GM23338 (cell line): Measurements from ENCODE around the gene TBX2. TPM values are rescaled to one million over a fixed set of nuclear protein-coding genes. Genes with fewer than 3 reads are reported as not detected.

Experiments
- ATAC-seq: fragments of 200-7000 bp; cut with Tn5 transposase; 3 replicates; pipeline ENCODE4 v1.9.1; 2020
- DNase-seq: peaks from one replicate; pipeline ENCODE4 v3.0.0-alpha.2; 2015; ENCODE audit warnings: low spot score
- H2AFZ ChIP-seq: fragments of 200-600 bp; sonication (generic); 2 replicates; pipeline ENCODE4 v1.8.0; 2016; ENCODE audit warnings: antibody characterized with exemption, mild to moderate bottlenecking, moderate library complexity
- H3F3A ChIP-seq: fragments of 200-600 bp; sonication (generic); replicated peaks from 2 replicates; pipeline ENCODE4 v1.8.0; 2017; ENCODE audit warnings: antibody characterized with exemption, mixed run types, low read depth
- H3K27ac ChIP-seq: fragments of 200-600 bp; sonication (generic); 2 replicates; pipeline ENCODE4 v1.6.1; 2016; ENCODE audit warnings: low read depth
- H3K27me3 ChIP-seq: fragments of 200-600 bp; sonication (generic); 2 replicates; pipeline ENCODE4 v1.8.0; 2016; ENCODE audit warnings: mild to moderate bottlenecking, mixed run types, moderate library complexity; ENCODE audit not compliant: insufficient read depth
- H3K36me3 ChIP-seq: fragments of 200-600 bp; sonication (generic); 2 replicates; pipeline ENCODE4 v1.8.0; 2016; ENCODE audit warnings: mild to moderate bottlenecking; ENCODE audit not compliant: insufficient read depth
- H3K4me1 ChIP-seq: fragments of 200-600 bp; sonication (generic); 2 replicates; pipeline ENCODE4 v1.8.0; 2016; ENCODE audit warnings: mild to moderate bottlenecking, moderate library complexity; ENCODE audit not compliant: insufficient read depth
- H3K4me2 ChIP-seq: fragments of 200-600 bp; sonication (generic); 2 replicates; pipeline ENCODE4 v1.7.1; 2017; ENCODE audit warnings: mixed run types
- H3K4me3 ChIP-seq: fragments of 200-600 bp; sonication (generic); 2 replicates; pipeline ENCODE4 v1.6.1; 2016; ENCODE audit warnings: mixed run types
- H3K79me2 ChIP-seq: fragments of 200-600 bp; sonication (generic); replicated peaks from 2 replicates; pipeline ENCODE4 v1.8.0; 2017; ENCODE audit warnings: mild to moderate bottlenecking; ENCODE audit not compliant: insufficient read depth
- H3K9me2 ChIP-seq: fragments of 200-600 bp; sonication (generic); 2 replicates; pipeline ENCODE4 v1.8.0; 2017; ENCODE audit not compliant: insufficient read depth
- H4K20me1 ChIP-seq: fragments of 200-600 bp; sonication (generic); replicated peaks from 2 replicates; pipeline ENCODE4 v1.8.0; 2017; ENCODE audit warnings: mild to moderate bottlenecking; ENCODE audit not compliant: insufficient read depth
- H3K27ac Mint-ChIP-seq: 2 replicates; pipeline ENCODE4 v1.8.0; 2020; ENCODE audit warnings: inconsistent platforms, mild to moderate bottlenecking, moderate library complexity, mixed read lengths
- H3K27me3 Mint-ChIP-seq: 3 replicates; pipeline ENCODE4 v1.8.0; 2022; ENCODE audit warnings: low read depth, mild to moderate bottlenecking, moderate library complexity, mixed read lengths, inconsistent platforms; ENCODE audit not compliant: insufficient read depth, poor library complexity
- H3K36me3 Mint-ChIP-seq: 3 replicates; pipeline ENCODE4 v1.8.0; 2021; ENCODE audit warnings: low read depth, mild to moderate bottlenecking, inconsistent platforms, moderate library complexity, mixed read lengths
- H3K4me1 Mint-ChIP-seq: 3 replicates; pipeline ENCODE4 v1.8.0; 2020; ENCODE audit warnings: mild to moderate bottlenecking, inconsistent platforms, mixed read lengths
- H3K4me3 Mint-ChIP-seq: 3 replicates; pipeline ENCODE4 v1.8.0; 2021; ENCODE audit warnings: moderate library complexity, mild to moderate bottlenecking, inconsistent platforms, mixed read lengths
- H3K9me3 Mint-ChIP-seq: 3 replicates; pipeline ENCODE4 v1.8.0; 2020; ENCODE audit warnings: moderate library complexity, mild to moderate bottlenecking, inconsistent platforms, mixed read lengths
- CREB1 ChIP-seq: fragments of 250-450 bp; sonication (Bioruptor Pico); IDR thresholded peaks from 2 replicates; pipeline ENCODE4 v1.5.0; 2020; ENCODE audit warnings: low read depth, mild to moderate bottlenecking, moderate library complexity
- EZH2 ChIP-seq: fragments of 200-600 bp; sonication (generic); IDR thresholded peaks from one replicate; pipeline ENCODE4 v1.8.0; 2017; ENCODE audit warnings: antibody characterized with exemption, mild to moderate bottlenecking, low read depth; ENCODE audit not compliant: unreplicated experiment
- JUNB ChIP-seq: IDR thresholded peaks from one replicate; pipeline ENCODE4 v1.6.1; 2016; ENCODE audit warnings: antibody characterized with exemption; ENCODE audit not compliant: unreplicated experiment
- NANOG ChIP-seq: IDR thresholded peaks from 2 replicates; pipeline ENCODE4 v1.6.1; 2016; ENCODE audit warnings: antibody characterized with exemption, borderline replicate concordance
- POLR2AphosphoS5 ChIP-seq: IDR thresholded peaks from 2 replicates; pipeline ENCODE4 v1.6.1; 2016; ENCODE audit warnings: antibody characterized with exemption, low read depth
- ZNF114 ChIP-seq: fragments of 250-450 bp; sonication (Bioruptor Pico); IDR thresholded peaks from 2 replicates; pipeline ENCODE4 v1.5.0; 2020; ENCODE audit warnings: mild to moderate bottlenecking, moderate library complexity
- ZNF331 ChIP-seq: fragments of 250-450 bp; sonication (Bioruptor Pico); IDR thresholded peaks from 2 replicates; pipeline ENCODE4 v1.5.0; 2020; ENCODE audit warnings: low read depth, mild to moderate bottlenecking, moderate library complexity
- long read RNA-seq: library from polyadenylated mRNA; unstranded; transcript quantifications from one replicate; pipeline ENCODE4 v2.0.0, GENCODE V29; 2020; ENCODE audit not compliant: unreplicated experiment
- polyA plus RNA-seq: library from polyadenylated mRNA; unstranded; fragments of >200 nt; fragmentation: Nextera tagmentation; extraction: Ambion mirVana; gene quantifications from 2 replicates; pipeline ENCODE4 v1.2.1, GENCODE V29; 2016
- total RNA-seq: library from RNA; depleted of rRNA; stranded (reverse); fragments of >200 nt; shearing (Covaris generic); gene quantifications from 2 replicates; pipeline ENCODE4 v1.2.3, GENCODE V29; 2014; rRNA removed
- TF ChIP-seq, protein P1 (sequence below): fragments of 250-450 bp; sonication (Bioruptor Pico); IDR thresholded peaks from 2 replicates; pipeline ENCODE4 v1.5.0; 2020; ENCODE audit warnings: mild to moderate bottlenecking, moderate library complexity
- TF ChIP-seq, protein P2 (sequence below), 2 experiments: fragments of 200-600 bp in 1 of 2; sonication (generic) in 1 of 2; conservative IDR thresholded peaks; 2 replicates each; pipeline versions ENCODE4 v1.5.1 to v1.6.1; 2016 to 2017; ENCODE audit warnings: antibody characterized with exemption in 2 of 2, low read depth in 2 of 2, mild to moderate bottlenecking in 2 of 2, moderate library complexity in 1 of 2
- TF ChIP-seq, protein P3 (sequence below): IDR thresholded peaks from one replicate; pipeline ENCODE4 v1.6.1; 2018; ENCODE audit warnings: antibody characterized with exemption; ENCODE audit not compliant: unreplicated experiment
- TF ChIP-seq, protein P4 (sequence below): IDR thresholded peaks from 2 replicates; pipeline ENCODE4 v1.6.1; 2016; ENCODE audit warnings: antibody characterized with exemption

The TBX2 gene
- not detected in 2 replicates for total RNA-seq
- polyA plus RNA-seq, result 0.10 TPM in 1 of 2 replicates, not detected in the other
- long read RNA-seq, result 0 reads

DNA sequence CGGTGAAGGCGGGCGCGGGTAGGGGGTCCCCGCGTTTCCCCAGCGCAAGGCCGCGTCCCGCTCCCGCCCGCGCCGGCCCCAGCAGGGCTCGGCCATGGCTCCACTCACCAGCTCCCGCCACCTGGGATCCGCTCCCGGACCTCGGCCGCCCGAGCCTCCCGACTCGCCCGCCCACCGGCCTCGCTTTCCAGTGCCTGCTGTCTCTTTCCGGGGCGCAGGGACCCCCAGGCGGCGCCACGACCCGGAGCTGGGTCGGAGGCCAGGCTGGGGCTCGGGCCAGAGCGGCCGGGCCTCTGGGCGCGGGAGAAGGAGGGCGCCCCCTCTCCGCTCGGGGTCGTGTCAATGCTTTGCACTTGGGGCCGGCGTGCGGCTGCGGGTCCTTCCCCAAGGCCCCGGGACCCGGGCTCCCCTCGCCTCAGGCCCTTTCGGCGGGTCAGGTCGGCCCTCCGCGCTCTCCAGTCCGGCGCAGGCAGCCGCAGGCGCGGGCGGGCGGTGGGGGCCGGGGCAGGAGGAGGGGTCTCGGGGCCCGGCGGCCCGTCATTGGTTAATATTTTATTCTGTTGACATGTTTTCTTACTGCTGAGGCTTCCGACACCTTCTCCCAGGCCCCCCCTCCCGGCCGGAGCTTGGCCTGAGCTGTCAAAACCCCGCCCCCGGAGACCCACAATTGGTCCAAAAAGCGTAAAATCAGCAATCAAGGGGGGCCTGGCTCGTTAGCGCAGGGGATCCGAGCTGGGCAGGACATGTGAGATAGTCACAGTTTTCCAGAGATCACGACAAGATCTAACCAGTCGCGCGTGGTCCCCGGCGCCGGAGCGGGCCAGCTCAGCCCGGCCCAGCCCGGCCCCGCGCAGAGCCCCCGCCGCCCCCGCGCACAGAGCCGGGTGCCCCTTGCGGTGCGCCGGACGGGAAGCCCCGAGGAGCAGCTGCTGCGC is at the start of gene TBX2:
Gene TBX2, plus strand, starts transcription at position 713 of the 935 bp plus-strand sequence. CDS start 334 bp downstream, outside the sequence.
- Mint-ChIP-seq H3K9me3 (peaks cover 11% of the 10 kb centered on the region; the same call in 2 of the 3 replicates), H3K36me3 (peaks cover 3% of the 10 kb centered on the region; the same call in 1 of the 3 replicates), H3K27me3 (peaks cover 89% of the 10 kb centered on the region), H3K27ac (no peak within 1 kb of the TSS), H3K4me1 (peaks cover 34% of the 10 kb centered on the region), H3K4me3 (peak within 1 kb of the TSS; percentile 69)
- Histone ChIP-seq H3K4me2 (peak within 1 kb of the TSS; percentile 75), H3F3A (peaks cover 10% of the 10 kb centered on the region; the same call in 1 of the 2 replicates), H3K27me3 (peaks cover 100% of the 10 kb centered on the region), H3K9me2 (no peaks in the 10 kb centered on the region), H2AFZ (peak within 1 kb of the TSS; percentile 78; the same call in 1 of the 2 replicates), H3K27ac (no peak within 1 kb of the TSS), H3K36me3 (no peaks in the 10 kb centered on the region), H3K79me2 (no peaks in the 10 kb centered on the region), H3K4me3 (peak within 1 kb of the TSS; percentile 53), H3K4me1 (peaks cover 21% of the 10 kb centered on the region; the same call in 1 of the 2 replicates), H4K20me1 (peaks cover 23% of the 10 kb centered on the region)
- ATAC-seq, result peak; percentile 9
- DNase-seq, result peak; percentile 78
- TF ChIP-seq, protein P1, sequence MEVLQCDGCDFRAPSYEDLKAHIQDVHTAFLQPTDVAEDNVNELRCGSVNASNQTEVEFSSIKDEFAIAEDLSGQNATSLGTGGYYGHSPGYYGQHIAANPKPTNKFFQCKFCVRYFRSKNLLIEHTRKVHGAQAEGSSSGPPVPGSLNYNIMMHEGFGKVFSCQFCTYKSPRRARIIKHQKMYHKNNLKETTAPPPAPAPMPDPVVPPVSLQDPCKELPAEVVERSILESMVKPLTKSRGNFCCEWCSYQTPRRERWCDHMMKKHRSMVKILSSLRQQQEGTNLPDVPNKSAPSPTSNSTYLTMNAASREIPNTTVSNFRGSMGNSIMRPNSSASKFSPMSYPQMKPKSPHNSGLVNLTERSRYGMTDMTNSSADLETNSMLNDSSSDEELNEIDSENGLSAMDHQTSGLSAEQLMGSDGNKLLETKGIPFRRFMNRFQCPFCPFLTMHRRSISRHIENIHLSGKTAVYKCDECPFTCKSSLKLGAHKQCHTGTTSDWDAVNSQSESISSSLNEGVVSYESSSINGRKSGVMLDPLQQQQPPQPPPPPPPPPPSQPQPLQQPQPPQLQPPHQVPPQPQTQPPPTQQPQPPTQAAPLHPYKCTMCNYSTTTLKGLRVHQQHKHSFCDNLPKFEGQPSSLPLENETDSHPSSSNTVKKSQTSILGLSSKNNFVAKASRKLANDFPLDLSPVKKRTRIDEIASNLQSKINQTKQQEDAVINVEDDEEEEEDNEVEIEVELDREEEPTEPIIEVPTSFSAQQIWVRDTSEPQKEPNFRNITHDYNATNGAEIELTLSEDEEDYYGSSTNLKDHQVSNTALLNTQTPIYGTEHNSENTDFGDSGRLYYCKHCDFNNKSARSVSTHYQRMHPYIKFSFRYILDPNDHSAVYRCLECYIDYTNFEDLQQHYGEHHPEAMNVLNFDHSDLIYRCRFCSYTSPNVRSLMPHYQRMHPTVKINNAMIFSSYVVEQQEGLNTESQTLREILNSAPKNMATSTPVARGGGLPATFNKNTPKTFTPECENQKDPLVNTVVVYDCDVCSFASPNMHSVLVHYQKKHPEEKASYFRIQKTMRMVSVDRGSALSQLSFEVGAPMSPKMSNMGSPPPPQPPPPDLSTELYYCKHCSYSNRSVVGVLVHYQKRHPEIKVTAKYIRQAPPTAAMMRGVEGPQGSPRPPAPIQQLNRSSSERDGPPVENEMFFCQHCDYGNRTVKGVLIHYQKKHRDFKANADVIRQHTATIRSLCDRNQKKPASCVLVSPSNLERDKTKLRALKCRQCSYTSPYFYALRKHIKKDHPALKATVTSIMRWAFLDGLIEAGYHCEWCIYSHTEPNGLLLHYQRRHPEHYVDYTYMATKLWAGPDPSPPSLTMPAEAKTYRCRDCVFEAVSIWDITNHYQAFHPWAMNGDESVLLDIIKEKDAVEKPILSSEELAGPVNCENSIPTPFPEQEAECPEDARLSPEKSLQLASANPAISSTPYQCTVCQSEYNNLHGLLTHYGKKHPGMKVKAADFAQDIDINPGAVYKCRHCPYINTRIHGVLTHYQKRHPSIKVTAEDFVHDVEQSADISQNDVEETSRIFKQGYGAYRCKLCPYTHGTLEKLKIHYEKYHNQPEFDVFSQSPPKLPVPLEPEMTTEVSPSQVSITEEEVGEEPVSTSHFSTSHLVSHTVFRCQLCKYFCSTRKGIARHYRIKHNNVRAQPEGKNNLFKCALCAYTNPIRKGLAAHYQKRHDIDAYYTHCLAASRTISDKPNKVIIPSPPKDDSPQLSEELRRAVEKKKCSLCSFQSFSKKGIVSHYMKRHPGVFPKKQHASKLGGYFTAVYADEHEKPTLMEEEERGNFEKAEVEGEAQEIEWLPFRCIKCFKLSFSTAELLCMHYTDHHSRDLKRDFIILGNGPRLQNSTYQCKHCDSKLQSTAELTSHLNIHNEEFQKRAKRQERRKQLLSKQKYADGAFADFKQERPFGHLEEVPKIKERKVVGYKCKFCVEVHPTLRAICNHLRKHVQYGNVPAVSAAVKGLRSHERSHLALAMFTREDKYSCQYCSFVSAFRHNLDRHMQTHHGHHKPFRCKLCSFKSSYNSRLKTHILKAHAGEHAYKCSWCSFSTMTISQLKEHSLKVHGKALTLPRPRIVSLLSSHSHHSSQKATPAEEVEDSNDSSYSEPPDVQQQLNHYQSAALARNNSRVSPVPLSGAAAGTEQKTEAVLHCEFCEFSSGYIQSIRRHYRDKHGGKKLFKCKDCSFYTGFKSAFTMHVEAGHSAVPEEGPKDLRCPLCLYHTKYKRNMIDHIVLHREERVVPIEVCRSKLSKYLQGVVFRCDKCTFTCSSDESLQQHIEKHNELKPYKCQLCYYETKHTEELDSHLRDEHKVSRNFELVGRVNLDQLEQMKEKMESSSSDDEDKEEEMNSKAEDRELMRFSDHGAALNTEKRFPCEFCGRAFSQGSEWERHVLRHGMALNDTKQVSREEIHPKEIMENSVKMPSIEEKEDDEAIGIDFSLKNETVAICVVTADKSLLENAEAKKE (CRISPR knock-in tag), result no peak
- TF ChIP-seq NANOG (no peak), EZH2 (peak; percentile 85), ZNF331 (CRISPR knock-in tag) (no peak), ZNF114 (CRISPR knock-in tag) (no peak), JUNB (no peak), POLR2AphosphoS5 (no peak), CREB1 (CRISPR knock-in tag) (no peak)
- TF ChIP-seq, protein P2, sequence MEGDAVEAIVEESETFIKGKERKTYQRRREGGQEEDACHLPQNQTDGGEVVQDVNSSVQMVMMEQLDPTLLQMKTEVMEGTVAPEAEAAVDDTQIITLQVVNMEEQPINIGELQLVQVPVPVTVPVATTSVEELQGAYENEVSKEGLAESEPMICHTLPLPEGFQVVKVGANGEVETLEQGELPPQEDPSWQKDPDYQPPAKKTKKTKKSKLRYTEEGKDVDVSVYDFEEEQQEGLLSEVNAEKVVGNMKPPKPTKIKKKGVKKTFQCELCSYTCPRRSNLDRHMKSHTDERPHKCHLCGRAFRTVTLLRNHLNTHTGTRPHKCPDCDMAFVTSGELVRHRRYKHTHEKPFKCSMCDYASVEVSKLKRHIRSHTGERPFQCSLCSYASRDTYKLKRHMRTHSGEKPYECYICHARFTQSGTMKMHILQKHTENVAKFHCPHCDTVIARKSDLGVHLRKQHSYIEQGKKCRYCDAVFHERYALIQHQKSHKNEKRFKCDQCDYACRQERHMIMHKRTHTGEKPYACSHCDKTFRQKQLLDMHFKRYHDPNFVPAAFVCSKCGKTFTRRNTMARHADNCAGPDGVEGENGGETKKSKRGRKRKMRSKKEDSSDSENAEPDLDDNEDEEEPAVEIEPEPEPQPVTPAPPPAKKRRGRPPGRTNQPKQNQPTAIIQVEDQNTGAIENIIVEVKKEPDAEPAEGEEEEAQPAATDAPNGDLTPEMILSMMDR (conservative IDR thresholded peaks at IDR 0.05; ENCODE audit: low read depth in 2 of 2), result peak in 1 of 2 experiments; percentile 27; a peak in 2 of 4 replicates
- TF ChIP-seq, protein P3, sequence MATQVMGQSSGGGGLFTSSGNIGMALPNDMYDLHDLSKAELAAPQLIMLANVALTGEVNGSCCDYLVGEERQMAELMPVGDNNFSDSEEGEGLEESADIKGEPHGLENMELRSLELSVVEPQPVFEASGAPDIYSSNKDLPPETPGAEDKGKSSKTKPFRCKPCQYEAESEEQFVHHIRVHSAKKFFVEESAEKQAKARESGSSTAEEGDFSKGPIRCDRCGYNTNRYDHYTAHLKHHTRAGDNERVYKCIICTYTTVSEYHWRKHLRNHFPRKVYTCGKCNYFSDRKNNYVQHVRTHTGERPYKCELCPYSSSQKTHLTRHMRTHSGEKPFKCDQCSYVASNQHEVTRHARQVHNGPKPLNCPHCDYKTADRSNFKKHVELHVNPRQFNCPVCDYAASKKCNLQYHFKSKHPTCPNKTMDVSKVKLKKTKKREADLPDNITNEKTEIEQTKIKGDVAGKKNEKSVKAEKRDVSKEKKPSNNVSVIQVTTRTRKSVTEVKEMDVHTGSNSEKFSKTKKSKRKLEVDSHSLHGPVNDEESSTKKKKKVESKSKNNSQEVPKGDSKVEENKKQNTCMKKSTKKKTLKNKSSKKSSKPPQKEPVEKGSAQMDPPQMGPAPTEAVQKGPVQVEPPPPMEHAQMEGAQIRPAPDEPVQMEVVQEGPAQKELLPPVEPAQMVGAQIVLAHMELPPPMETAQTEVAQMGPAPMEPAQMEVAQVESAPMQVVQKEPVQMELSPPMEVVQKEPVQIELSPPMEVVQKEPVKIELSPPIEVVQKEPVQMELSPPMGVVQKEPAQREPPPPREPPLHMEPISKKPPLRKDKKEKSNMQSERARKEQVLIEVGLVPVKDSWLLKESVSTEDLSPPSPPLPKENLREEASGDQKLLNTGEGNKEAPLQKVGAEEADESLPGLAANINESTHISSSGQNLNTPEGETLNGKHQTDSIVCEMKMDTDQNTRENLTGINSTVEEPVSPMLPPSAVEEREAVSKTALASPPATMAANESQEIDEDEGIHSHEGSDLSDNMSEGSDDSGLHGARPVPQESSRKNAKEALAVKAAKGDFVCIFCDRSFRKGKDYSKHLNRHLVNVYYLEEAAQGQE, result no peak
- TF ChIP-seq, protein P4, sequence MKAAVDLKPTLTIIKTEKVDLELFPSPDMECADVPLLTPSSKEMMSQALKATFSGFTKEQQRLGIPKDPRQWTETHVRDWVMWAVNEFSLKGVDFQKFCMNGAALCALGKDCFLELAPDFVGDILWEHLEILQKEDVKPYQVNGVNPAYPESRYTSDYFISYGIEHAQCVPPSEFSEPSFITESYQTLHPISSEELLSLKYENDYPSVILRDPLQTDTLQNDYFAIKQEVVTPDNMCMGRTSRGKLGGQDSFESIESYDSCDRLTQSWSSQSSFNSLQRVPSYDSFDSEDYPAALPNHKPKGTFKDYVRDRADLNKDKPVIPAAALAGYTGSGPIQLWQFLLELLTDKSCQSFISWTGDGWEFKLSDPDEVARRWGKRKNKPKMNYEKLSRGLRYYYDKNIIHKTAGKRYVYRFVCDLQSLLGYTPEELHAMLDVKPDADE, result no peak
